Gastrocnemius medialis (tissue), 4 donors: ENCODE results near the gene AREL1. TPM values are rescaled to one million over a fixed set of nuclear protein-coding genes. Genes with fewer than 3 reads are reported as not detected.

ENCODE experiments used
- ATAC-seq, 2 donors: fragments of 150-250 bp; one replicate each; pipeline ENCODE4 v1.9.1; 2016
- DNase-seq, 2 donors: peaks; one replicate each; pipeline ENCODE4 v3.0.0-alpha.2; 2019
- H3K27ac ChIP-seq, 4 donors: fragments of 200-600 bp; sonication (generic); 1 replicate in 1 of 4; 2 replicates in 3 of 4; pipeline ENCODE4 v1.5.1; 2016 to 2018; ENCODE audit warnings: mild to moderate bottlenecking in 2 of 4, moderate library complexity in 1 of 4
- H3K27me3 ChIP-seq, 3 donors: fragments of 200-600 bp; sonication (generic) in 2 of 3; 1 replicate in 1 of 3; 2 replicates in 2 of 3; pipeline versions ENCODE4 v1.5.1 to v1.6.0; 2016 to 2019; ENCODE audit warnings: mild to moderate bottlenecking in 1 of 3, moderate library complexity in 1 of 3
- H3K36me3 ChIP-seq, 2 donors: fragments of 200-600 bp; sonication (generic) in 1 of 2; one replicate each; pipeline ENCODE4 v1.5.1; 2017 to 2018
- H3K4me1 ChIP-seq, 2 donors: fragments of 200-600 bp; sonication (generic) in 1 of 2; one replicate each; pipeline ENCODE4 v1.5.1; 2016 to 2017; ENCODE audit warnings: mild to moderate bottlenecking in 2 of 2
- H3K4me3 ChIP-seq, 4 donors: fragments of 200-600 bp; sonication (generic) in 3 of 4; 1 replicate in 1 of 4; 2 replicates in 3 of 4; pipeline ENCODE4 v1.5.1; 2016 to 2019; ENCODE audit warnings: mild to moderate bottlenecking in 2 of 4
- H3K9me3 ChIP-seq, 3 donors: fragments of 200-600 bp; sonication (generic) in 2 of 3; 1 replicate in 1 of 3; 2 replicates in 2 of 3; pipeline ENCODE4 v1.5.1; 2016 to 2019
- POLR2A ChIP-seq, 2 donors: fragments of 450-650 bp; IDR thresholded peaks; one replicate each; pipeline ENCODE4 v1.6.1; 2017; ENCODE audit warnings: antibody characterized with exemption in 2 of 2, mild to moderate bottlenecking in 2 of 2, moderate library complexity in 2 of 2
- in situ Hi-C, 4 donors: fragments of 200-750 bp; cut with MboI; loops; one replicate each; pipeline versions ENCODE4 v1.15.0 to v1.8.0; 2017; ENCODE audit warnings: low sequenced_read_pairs in 4 of 4
- intact Hi-C: fragments of 100-400 bp; cut with DNase I; formaldehyde crosslinking; loops from one replicate; pipeline ENCODE4 v1.15.1; 2023; ENCODE audit warnings: low total_unique reads
- total RNA-seq, 4 donors: library from RNA; depleted of rRNA; stranded (reverse); fragments of >200 nt; gene quantifications; one replicate each; pipeline versions ENCODE4 v1.1.0 to v1.2.3, GENCODE V29; 2016
- TF ChIP-seq, protein P1 (sequence below), 5 experiments: fragments of 450-650 bp in 3 of 5; fragments of 200-600 bp in 2 of 5; sonication (generic) in 2 of 5; IDR thresholded peaks in 4 of 5; conservative IDR thresholded peaks in 1 of 5; 1 replicate in 4 of 5; 2 replicates in 1 of 5; pipeline ENCODE4 v1.5.1; 2016 to 2019; ENCODE audit warnings: antibody characterized with exemption in 5 of 5, mild to moderate bottlenecking in 3 of 5, moderate library complexity in 3 of 5

The AREL1 gene
- total RNA-seq, 4 donors from 2014 or later, result 14.7 to 30.1 (median 22.1) TPM

DNA sequence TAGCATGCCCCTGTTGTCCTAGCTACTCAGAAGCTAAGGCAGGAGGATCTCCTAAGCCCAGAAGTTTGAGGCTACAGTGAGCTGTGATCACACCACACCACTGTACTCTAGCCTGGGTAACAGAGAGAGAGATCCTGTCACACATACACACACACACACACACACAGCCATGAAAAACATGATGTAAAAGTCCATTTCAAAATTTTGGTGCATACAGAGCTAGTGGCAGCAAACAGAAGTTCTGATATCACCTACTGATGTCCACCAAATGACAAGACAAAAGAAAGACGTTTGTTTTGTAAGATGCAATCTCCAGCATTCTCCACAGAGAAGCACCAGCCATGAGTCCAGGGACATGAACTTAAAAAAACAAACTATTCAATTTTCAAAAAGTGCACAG, 15.9 kb downstream of the AREL1 start:
- intact Hi-C loops, result no loop called here

DNA sequence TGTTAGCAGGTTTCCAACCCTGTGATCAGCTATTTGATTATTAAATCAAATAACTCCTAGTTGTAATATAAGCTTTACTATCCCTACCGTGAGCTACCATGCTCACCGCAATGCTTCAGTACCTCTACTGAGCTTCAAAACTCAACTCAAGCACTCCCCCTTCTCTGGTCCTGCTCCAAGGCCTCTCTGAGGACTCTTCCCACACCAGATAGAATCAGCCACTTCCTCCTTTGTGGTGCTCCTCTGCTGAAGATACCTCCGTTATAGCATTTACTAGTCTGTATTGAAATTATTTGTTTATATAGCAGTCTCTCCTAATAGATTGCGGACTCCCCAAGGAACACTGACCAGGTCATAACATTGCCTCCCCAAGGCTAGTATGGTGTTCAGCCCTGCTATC, 17.5 kb downstream of the AREL1 start:
- Histone ChIP-seq H3K27me3 (no peaks in the 10 kb centered on the region), H3K27ac (no peak overlapping the region), H3K4me3 (no peak overlapping the region), H3K36me3 (peaks cover 0 to 9% of the 10 kb centered on the region in 2 donors), H3K9me3 (no peaks in the 10 kb centered on the region), H3K4me1 (peaks cover 17 to 23% of the 10 kb centered on the region in 2 donors)
- TF ChIP-seq, protein P1, sequence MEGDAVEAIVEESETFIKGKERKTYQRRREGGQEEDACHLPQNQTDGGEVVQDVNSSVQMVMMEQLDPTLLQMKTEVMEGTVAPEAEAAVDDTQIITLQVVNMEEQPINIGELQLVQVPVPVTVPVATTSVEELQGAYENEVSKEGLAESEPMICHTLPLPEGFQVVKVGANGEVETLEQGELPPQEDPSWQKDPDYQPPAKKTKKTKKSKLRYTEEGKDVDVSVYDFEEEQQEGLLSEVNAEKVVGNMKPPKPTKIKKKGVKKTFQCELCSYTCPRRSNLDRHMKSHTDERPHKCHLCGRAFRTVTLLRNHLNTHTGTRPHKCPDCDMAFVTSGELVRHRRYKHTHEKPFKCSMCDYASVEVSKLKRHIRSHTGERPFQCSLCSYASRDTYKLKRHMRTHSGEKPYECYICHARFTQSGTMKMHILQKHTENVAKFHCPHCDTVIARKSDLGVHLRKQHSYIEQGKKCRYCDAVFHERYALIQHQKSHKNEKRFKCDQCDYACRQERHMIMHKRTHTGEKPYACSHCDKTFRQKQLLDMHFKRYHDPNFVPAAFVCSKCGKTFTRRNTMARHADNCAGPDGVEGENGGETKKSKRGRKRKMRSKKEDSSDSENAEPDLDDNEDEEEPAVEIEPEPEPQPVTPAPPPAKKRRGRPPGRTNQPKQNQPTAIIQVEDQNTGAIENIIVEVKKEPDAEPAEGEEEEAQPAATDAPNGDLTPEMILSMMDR (IDR thresholded peaks at IDR 0.05 in 4 of 5, conservative IDR thresholded peaks at IDR 0.05 in 1 of 5), result no peak
- no peak for TF ChIP-seq POLR2A (IDR thresholded peaks at IDR 0.05)
- in situ Hi-C loops (no loop called here), intact Hi-C loops (no loop called here)
- DNase-seq (no peak), ATAC-seq (no peak)

More for the DNA sequence above, 15.9 kb downstream of the AREL1 start:
- no peaks in the 10 kb centered on the region for H3K9me3 ChIP-seq
- no peak for TF ChIP-seq POLR2A (IDR thresholded peaks at IDR 0.05)
- TF ChIP-seq, protein P1 (IDR thresholded peaks at IDR 0.05 in 4 of 5, conservative IDR thresholded peaks at IDR 0.05 in 1 of 5), result no peak
- no peaks in the 10 kb centered on the region for H3K27me3 ChIP-seq
- no peaks in the 10 kb centered on the region for H3K36me3 ChIP-seq
- H3K4me1 ChIP-seq, result peaks cover 13 to 14% of the 10 kb centered on the region in 2 donors
- H3K27ac ChIP-seq, result no peak overlapping the region
- no peak for ATAC-seq
- DNase-seq, result no peak
- in situ Hi-C loops, result no loop called here
- no peak overlapping the region for H3K4me3 ChIP-seq

DNA sequence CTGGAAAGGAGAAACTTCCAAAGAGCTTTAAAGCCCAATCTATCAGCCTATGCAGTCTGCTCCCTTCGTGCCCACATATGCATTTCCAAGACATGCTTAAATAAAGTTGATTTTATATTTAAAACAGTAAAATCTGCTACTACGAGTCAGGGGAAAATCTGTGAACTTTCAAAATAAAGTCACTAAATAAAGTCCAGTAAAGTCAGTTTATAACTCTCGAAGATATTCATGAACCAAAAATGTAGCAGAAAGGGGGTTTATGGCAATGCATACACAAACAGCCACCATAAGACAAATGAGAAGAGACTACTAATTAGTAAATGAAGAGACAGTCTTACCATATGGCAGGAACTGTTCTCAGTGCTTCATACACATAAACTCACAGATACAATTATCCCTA, 19.7 kb downstream of the AREL1 start:
- Histone ChIP-seq H3K27me3 (no peaks in the 10 kb centered on the region), H3K36me3 (peaks cover 0 to 27% of the 10 kb centered on the region in 2 donors), H3K4me3 (no peak overlapping the region), H3K9me3 (no peaks in the 10 kb centered on the region), H3K27ac (no peak overlapping the region), H3K4me1 (peaks cover 17 to 23% of the 10 kb centered on the region in 2 donors)
- in situ Hi-C loops, result no loop called here
- ATAC-seq, result no peak
- no peak for TF ChIP-seq POLR2A (IDR thresholded peaks at IDR 0.05)
- TF ChIP-seq, protein P1 (IDR thresholded peaks at IDR 0.05 in 4 of 5, conservative IDR thresholded peaks at IDR 0.05 in 1 of 5), result no peak
- DNase-seq, result no peak
- intact Hi-C loops, result no loop called here

DNA sequence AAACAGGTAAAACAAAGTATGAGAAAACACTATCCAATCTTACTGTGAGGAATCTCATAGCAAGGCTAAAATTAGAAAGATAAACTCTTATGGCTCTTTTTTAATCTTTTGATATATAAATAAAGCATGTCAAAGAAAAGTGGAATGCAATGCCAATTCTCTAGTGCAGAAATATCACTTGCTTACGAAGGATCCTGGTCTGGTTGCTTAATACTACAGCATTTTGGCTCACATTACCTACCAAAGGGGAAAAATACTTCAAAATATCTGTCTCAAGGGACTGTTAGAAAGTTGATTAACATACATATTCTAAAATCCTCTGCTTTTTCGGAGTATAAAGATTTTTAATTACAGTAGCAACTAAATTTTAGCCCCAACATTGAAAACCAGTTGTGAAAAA, 21.4 kb downstream of the AREL1 start:
- Histone ChIP-seq H3K4me1 (peaks cover 17 to 23% of the 10 kb centered on the region in 2 donors), H3K36me3 (peaks cover 0 to 29% of the 10 kb centered on the region in 2 donors), H3K27me3 (no peaks in the 10 kb centered on the region), H3K27ac (peak overlapping the region in 1 of 4 donors; percentile 37), H3K9me3 (no peaks in the 10 kb centered on the region), H3K4me3 (no peak overlapping the region)
- in situ Hi-C loops (no loop called here), intact Hi-C loops (no loop called here)
- TF ChIP-seq, protein P1 (IDR thresholded peaks at IDR 0.05 in 4 of 5, conservative IDR thresholded peaks at IDR 0.05 in 1 of 5), result no peak
- no peak for TF ChIP-seq POLR2A (IDR thresholded peaks at IDR 0.05)
- ATAC-seq (no peak), DNase-seq (no peak)
